Suppressor macrophage treated with lipopolysaccharide for 1 hour (primary cell): Measurements from ENCODE around the gene LAMTOR4.
A peak's percentile ranks its signal among the peaks of the same experiment; 100 is the strongest.

ENCODE experiments used
- DNase-seq, 3 donors: peaks; one replicate each; pipeline ENCODE4 v3.0.0-alpha.2; 2020 to 2022

LAMTOR4 gene

GRCh38 chr7:100154651-100155491 lies 6.2 kb downstream of the LAMTOR4 start:
- no peak for DNase-seq

DNA sequence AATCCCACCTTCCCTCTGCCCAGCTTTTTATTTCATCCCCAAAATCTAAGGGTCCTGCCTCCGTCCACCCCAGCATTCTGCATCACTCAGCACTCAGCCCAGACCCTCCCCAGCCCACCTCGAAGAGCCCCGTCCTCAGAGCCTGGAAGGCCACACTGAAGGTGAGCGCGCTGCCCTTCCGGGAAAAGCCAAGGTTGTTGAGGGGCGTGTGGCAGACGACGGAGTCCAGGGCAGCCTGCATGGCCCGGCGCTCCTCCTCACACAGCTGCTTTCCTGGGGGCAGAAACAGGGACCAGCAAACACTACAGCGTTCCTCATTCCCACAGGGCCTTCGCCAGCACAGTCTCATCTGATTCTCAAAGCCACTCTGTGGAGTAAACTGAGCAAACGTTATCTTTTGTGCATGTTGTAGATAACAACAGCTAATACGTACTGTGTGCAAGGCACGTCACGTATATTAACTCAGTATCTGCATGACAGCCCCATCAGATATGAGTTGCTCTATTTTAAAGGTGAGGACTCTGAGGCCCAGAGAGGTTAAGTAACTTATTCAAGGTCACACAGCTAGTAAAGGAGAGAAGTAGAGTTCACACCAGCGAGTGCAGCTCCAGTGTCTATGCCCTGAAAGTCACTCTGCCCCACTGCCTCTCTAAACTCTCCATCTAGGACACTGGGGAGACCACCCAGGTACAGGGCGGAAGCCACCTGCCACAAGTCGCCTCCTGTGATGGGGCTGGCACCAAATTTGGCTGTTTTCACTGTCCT lies 7.0 kb downstream of the LAMTOR4 start:
- no peak for DNase-seq

DNA sequence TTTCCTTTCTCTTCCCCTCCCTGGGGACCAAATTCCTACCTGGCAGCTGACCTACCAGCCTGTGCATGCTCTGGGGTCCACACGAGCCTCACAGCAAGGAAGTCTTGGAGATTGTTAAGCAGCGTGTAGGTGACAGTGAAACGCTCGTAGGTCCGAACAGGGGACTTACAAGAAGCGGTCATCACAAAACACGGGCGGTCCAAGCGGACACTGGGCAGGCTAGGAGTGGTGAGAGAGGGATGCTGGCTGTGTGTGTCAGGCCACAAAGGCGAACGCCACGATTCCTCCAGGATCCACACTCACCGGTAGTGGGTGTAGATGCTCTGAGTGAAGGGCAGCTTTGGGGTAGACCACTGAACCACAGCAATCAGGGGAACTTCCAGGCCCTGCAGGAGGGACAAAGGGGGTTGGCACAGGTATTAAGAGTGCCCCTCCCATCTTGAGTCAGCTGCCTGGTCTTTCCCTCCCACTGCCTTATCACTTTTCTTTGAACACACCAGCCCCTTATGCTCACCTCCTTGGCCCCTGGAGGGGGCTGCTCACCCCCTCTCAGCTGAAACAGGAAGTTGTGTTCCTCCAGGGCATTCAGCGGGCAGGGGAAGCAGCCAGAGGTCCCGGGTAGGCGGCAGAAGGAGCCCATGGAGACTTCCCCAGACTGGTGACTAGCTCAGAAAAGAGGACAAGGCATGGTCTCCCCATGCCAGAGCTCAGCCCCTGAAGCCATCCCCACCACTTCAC lies 7.8 kb downstream of the LAMTOR4 start:
- peak; percentile 73 to 80 (median 75) for DNase-seq

- no peak for DNase-seq
Observed at GRCh38 chr7:100157069-100157333, 8.3 kb downstream of the LAMTOR4 start.

DNA sequence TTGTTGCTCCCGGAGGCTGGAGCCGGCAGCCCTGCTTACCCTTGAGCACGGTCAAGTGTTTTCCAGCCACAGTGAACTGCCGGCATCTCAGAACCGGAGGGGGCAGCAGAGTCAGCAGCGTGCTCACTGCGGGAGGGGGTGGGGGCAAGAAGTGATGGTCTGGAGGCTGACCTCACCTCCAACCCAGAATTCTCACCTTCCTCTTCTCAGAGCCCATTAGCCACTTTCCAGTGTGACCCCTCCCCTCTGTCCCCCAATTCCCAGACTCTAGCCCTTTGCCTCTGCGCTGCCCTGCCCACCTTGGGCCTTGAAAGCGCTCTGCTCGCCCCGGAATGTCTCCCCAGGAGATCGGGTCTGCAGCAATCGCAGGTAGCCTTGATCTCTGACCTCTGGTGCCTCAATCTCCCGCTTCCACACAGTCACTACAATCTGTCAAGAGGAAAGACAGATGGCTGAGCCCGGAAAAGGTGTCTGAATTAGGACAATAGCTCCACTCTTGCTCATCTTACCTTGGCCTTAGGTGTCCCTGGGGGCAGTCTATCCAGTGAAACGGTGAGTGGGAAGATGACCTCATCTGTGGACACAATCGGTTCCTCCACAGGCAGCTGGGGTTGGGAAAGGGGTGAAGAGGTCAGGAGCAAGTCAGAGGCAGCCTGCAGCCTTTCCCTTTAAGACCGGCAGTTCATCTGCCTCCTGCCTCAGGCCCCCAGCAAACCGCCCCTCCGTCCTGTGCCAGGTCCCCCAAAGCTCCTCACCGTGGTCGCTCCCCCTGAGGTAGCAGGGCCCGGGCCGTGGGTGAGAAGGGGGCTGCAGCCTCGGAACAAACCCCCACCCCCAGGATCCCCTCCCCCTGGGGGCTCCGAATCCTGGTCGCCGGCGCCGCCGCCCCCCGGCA lies 8.9 kb downstream of the LAMTOR4 start:
- peak; percentile 68 to 76 (median 68) for DNase-seq

GRCh38 chr7:100158229-100159098 lies 9.7 kb downstream of the LAMTOR4 start, which contains the start of gene TRAPPC14:
Gene TRAPPC14 (minus strand): TSS chr7:100158723. CDS start chr7:100158499, 224 bp downstream.
- DNase-seq: peak; percentile 85 to 94 (median 86)

- peak in 1 of 3 donors; percentile 40 for DNase-seq
Observed at GRCh38 chr7:100159099-100159623, 10.4 kb downstream of the LAMTOR4 start.

GRCh38 chr7:100160067-100160466 lies 11.3 kb downstream of the LAMTOR4 start:
- DNase-seq: no peak

GRCh38 chr7:100163006-100163531 lies 14.4 kb downstream of the LAMTOR4 start:
- no peak for DNase-seq

DNA sequence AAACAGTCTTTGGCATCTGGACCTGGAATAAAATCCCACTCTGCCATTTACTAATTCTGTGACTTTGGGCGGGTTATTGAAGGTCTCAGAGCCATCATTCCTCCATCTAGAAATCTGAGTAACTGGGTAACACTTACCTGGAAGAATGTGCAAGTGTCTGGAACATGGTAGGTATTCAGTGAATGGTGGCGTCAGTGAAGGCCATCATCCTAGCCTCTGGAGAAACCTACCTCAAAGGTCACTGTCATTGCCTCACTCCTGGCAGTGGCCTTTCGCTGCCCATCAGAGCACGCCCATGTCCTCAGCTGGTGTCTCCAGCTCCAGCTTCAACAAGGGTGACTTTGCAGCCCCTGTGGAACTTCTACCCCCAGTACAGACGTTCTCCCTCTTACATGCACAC lies 15.2 kb downstream of the LAMTOR4 start:
- no peak for DNase-seq

- no peak for DNase-seq
Observed at GRCh38 chr7:100166317-100166940, 17.7 kb downstream of the LAMTOR4 start.

- no peak for DNase-seq
Observed at GRCh38 chr7:100166970-100167911, 18.5 kb downstream of the LAMTOR4 start.

GRCh38 chr7:100167912-100168323 lies 19.2 kb downstream of the LAMTOR4 start:
- DNase-seq: peak in 1 of 3 donors; percentile 23

GRCh38 chr7:100169147-100169850 lies 20.6 kb downstream of the LAMTOR4 start:
- DNase-seq: no peak

DNA sequence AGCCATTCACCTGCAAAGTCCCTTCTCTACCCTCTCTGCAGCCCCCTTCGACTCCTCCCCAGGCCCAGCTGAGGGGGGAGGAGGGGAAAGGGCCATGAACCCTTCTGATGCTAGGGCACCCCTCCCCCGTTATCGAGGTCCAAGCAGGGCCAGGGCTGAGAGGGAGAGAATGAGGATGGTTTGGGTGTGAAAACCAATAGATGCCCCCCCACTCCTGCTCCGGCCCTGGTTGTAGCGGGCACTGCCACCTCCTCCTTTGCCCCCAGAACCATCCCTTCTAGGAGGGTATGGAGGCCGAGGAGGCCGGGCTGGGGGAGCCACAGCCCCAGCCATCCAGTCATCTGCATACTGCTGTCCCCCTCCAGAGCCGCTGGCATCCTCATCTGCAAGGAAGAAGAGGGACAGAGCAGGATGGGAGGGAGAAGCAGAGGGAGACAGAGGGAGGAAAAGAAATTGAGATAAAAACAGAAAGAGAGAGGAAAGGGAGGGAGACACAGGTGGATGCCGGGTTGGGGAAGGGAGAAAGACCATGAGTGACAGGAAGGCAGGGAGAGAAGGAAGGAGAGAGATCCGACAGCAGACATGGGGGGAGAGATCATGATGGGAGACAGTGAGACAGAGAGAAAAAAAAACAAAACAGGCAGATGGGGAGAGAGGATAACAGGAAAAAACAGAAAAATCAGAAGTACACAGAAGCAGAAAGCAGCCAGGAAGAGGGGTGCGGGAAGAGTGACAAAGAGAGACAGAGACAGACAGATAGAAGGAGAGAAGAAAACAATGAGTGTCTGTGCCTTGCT lies 21.6 kb downstream of the LAMTOR4 start:
- no peak for DNase-seq

DNA sequence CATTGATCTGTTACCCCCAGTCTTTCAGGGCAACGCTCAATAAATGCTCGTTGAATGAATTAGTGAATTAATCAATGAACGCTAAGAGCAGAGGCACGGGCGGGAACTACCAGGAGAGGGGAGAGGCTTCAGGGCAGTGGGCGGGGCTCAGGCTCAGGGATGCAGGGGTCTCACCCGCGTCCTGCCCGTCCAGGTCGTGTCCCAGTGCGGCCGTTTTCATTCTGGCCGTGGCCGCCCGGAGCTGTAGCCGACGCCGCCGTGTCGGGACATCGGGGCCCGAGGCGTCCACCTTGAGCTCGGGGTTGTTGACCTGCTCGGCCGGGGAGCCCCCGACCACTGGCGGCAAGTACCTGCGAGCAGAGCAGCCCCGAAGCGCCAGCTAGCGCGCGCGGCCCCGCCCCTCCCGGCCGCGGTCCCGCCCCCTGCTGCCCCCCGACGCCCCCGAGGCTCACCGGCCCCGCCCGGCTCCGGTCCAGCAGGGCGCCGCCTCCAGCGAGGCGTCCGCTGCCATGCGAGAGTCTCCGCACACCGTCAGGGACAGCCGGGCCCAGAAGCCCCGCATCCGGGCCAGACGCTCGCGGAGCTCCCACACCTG lies 22.5 kb downstream of the LAMTOR4 start:
- DNase-seq: no peak

- DNase-seq: no peak
Observed at GRCh38 chr7:100171840-100172239, 23.1 kb downstream of the LAMTOR4 start.
